ENCODE measurements around the gene GSAP. TPM values are rescaled to one million over a fixed set of nuclear protein-coding genes. Genes with fewer than 3 reads are reported as not detected.

Gene GSAP
- total and polyA plus RNA-seq, 2 donors (not counting 3 experiments of a cell fraction or from before 2014, with no cell fraction given) = 2.3 to 5.8 TPM

GRCh38 chr7:77396894-77397547 lies 19.1 kb downstream of the GSAP start:
- no peak overlapping the region for H3K4me3 ChIP-seq (replicated peaks in 1 of 3; ENCODE audit: insufficient read depth in 1 of 3, low read depth in 1 of 3, low read length in 3 of 3)
- H3K4me1 ChIP-seq (ENCODE audit: control insufficient read depth, extremely low read depth, insufficient read depth, low read length) = no peaks in the 10 kb centered on the region
- H3K27ac ChIP-seq (ENCODE audit: insufficient read depth, low read depth, low read length) = no peak overlapping the region
- no peaks in the 10 kb centered on the region for H4K20me1 ChIP-seq (replicated peaks; ENCODE audit: control insufficient read depth, extremely low read depth, insufficient read depth, low read length)
- no peak for TF ChIP-seq POLR2AphosphoS5 (IDR thresholded peaks at IDR 0.05; ENCODE audit: insufficient read depth, low read depth, low read length)
- TF ChIP-seq JUN (IDR thresholded peaks at IDR 0.05; ENCODE audit: borderline replicate concordance, insufficient read depth, insufficient read length, low read depth) = no peak
- TF ChIP-seq GATA2 (IDR thresholded peaks at IDR 0.05; ENCODE audit: insufficient read depth, insufficient read length, low read depth, low read length) = no peak
- no peak for TF ChIP-seq EZH2 (IDR thresholded peaks at IDR 0.05; ENCODE audit: borderline replicate concordance, low read depth, low read length, severe bottlenecking)
- TF ChIP-seq POLR2A (IDR thresholded peaks at IDR 0.05; ENCODE audit: low read depth, low read length) = no peak
- TF ChIP-seq, protein P1, sequence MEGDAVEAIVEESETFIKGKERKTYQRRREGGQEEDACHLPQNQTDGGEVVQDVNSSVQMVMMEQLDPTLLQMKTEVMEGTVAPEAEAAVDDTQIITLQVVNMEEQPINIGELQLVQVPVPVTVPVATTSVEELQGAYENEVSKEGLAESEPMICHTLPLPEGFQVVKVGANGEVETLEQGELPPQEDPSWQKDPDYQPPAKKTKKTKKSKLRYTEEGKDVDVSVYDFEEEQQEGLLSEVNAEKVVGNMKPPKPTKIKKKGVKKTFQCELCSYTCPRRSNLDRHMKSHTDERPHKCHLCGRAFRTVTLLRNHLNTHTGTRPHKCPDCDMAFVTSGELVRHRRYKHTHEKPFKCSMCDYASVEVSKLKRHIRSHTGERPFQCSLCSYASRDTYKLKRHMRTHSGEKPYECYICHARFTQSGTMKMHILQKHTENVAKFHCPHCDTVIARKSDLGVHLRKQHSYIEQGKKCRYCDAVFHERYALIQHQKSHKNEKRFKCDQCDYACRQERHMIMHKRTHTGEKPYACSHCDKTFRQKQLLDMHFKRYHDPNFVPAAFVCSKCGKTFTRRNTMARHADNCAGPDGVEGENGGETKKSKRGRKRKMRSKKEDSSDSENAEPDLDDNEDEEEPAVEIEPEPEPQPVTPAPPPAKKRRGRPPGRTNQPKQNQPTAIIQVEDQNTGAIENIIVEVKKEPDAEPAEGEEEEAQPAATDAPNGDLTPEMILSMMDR (IDR thresholded peaks at IDR 0.05; ENCODE audit: extremely low read depth in 1 of 2, insufficient read depth in 1 of 2, low read depth in 1 of 2, low read length in 2 of 2) = no peak
- no peak for TF ChIP-seq MYC (IDR thresholded peaks at IDR 0.05; ENCODE audit: low read depth, low read length)
- no peak for TF ChIP-seq FOS (IDR thresholded peaks at IDR 0.05; ENCODE audit: borderline replicate concordance, insufficient read depth, low read length)
- no peak for TF ChIP-seq MAX (IDR thresholded peaks at IDR 0.05; ENCODE audit: insufficient read depth, insufficient read length)
- H3K9ac ChIP-seq (replicated peaks; ENCODE audit: extremely low read depth, insufficient read depth, low read length) = no peak overlapping the region
- no peaks in the 10 kb centered on the region for H3K9me3 ChIP-seq (replicated peaks; ENCODE audit: control insufficient read depth, insufficient read depth, low read length)
- no peak for DNase-seq (ENCODE audit: low read depth, low spot score)
- dilution Hi-C loops (cut with MboI; ENCODE audit: extremely low pct_ligation_motif_present, low sequenced_read_pairs) = no loop called here
- no TSS peak for BruUV-seq (replicated peaks)
- intact Hi-C loops (cut with micrococcal nuclease) = no loop called here
- H3K4me2 ChIP-seq (ENCODE audit: insufficient read depth, low read length) = no peak overlapping the region
- no peaks in the 10 kb centered on the region for H3K36me3 ChIP-seq (ENCODE audit: control insufficient read depth in 2 of 2, extremely low read depth in 1 of 2, insufficient read depth in 2 of 2, low read length in 2 of 2)
- H3K27me3 ChIP-seq (ENCODE audit: control insufficient read depth in 2 of 2, insufficient read depth in 2 of 2, low read length in 2 of 2) = no peaks in the 10 kb centered on the region
- H2AFZ ChIP-seq (ENCODE audit: low read depth, low read length) = no peak overlapping the region
- H3K79me2 ChIP-seq (ENCODE audit: control insufficient read depth, insufficient read depth, low read length) = no peaks in the 10 kb centered on the region
- H3K9me1 ChIP-seq (replicated peaks; ENCODE audit: control insufficient read depth, extremely low read depth, insufficient read depth, low read length) = no peaks in the 10 kb centered on the region
- ChIA-PET POLR2A (no interaction called here), CTCF (interaction anchor here (1.2 kb wide), 1 partner anchor 21 kb away, joined by 3 read pairs; no protein-coding TSS in a partner anchor)
- FAIRE-seq = no peak

Data from endothelial cell of umbilical vein (primary cell).